ENCODE data around the gene CTNNA2.
A peak's percentile ranks its signal among the peaks of the same experiment; 100 is the strongest.

CTNNA2 gene

GRCh38 chr2:79611448-79612016 is 98.7 kb downstream of the CTNNA2 start:
- Histone ChIP-seq H3K23ac (ENCODE audit: low read length in 2 of 2) (no peak overlapping the region), H3K4me3 (ENCODE audit: insufficient read depth in 1 of 2, low read depth in 1 of 2, low read length in 2 of 2) (no peak overlapping the region), H2BK5ac (ENCODE audit: low read depth, low read length, poor library complexity, severe bottlenecking) (no peak overlapping the region), H3K4me1 (ENCODE audit: control insufficient read depth, insufficient read depth, low read depth, low read length) (no peaks in the 10 kb centered on the region), H2BK12ac (ENCODE audit: low read length in 2 of 2) (no peak overlapping the region), H3K14ac (ENCODE audit: low read length in 2 of 2) (no peak overlapping the region), H3K9me3 (ENCODE audit: control insufficient read depth, low read length) (no peaks in the 10 kb centered on the region), H2BK15ac (ENCODE audit: low read depth, poor library complexity, severe bottlenecking) (no peak overlapping the region), H2AK5ac (ENCODE audit: low read length, severe bottlenecking) (no peak overlapping the region), H3K4ac (ENCODE audit: low read depth in 1 of 2, low read length in 2 of 2) (no peak overlapping the region), H3K18ac (ENCODE audit: low read depth in 1 of 2, low read length in 2 of 2) (no peak overlapping the region), H2AFZ (ENCODE audit: low read depth, low read length) (no peak overlapping the region), H3K27ac (ENCODE audit: low read length, poor library complexity, severe bottlenecking) (no peak overlapping the region), H3K27me3 (ENCODE audit: control insufficient read depth in 1 of 2, insufficient read depth in 1 of 2, low read length in 2 of 2) (no peaks in the 10 kb centered on the region), H3K4me2 (ENCODE audit: low read length, poor library complexity, severe bottlenecking) (no peak overlapping the region), H4K8ac (ENCODE audit: low read length) (no peak overlapping the region), H3K9ac (ENCODE audit: low read length) (no peak overlapping the region), H4K91ac (ENCODE audit: low read length) (no peak overlapping the region), H3K79me1 (replicated peaks; ENCODE audit: low read length, poor library complexity, severe bottlenecking) (no peaks in the 10 kb centered on the region), H2BK120ac (ENCODE audit: low read depth, low read length) (no peak overlapping the region), H3K36me3 (ENCODE audit: control insufficient read depth in 1 of 2, insufficient read depth in 2 of 2, low read depth in 1 of 2, low read length in 2 of 2) (no peaks in the 10 kb centered on the region)
- DNase-seq = no peak
- 72% methylated on average over 6 of the region's 9 CpGs for WGBS

DNA sequence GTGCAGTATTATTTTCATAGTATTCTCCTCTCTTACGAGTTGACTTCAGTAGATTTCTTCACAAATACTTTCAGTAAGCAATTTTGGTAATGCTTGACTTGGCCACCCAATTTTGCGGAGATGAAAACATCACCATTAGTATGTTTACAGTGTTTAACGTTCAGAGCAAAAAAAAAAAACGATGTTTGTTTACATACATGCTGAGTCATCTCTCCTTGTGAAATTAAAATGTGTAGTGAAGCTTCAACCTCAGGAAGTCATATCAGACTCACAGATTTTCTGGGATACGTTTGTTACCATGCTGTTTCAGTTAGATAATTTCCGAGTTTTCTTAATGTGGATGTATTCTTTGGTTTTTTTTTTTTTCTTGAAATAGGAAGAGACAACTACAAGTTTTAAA is 100.1 kb downstream of the CTNNA2 start:
- H3K23ac ChIP-seq (ENCODE audit: low read length in 2 of 2) = no peak overlapping the region
- H3K4ac ChIP-seq (ENCODE audit: low read depth in 1 of 2, low read length in 2 of 2) = no peak overlapping the region
- H3K36me3 ChIP-seq (ENCODE audit: control insufficient read depth in 1 of 2, insufficient read depth in 2 of 2, low read depth in 1 of 2, low read length in 2 of 2) = no peaks in the 10 kb centered on the region
- no peak overlapping the region for H3K18ac ChIP-seq (ENCODE audit: low read depth in 1 of 2, low read length in 2 of 2)
- no peak overlapping the region for H2AFZ ChIP-seq (ENCODE audit: low read depth, low read length)
- H2BK120ac ChIP-seq (ENCODE audit: low read depth, low read length) = no peak overlapping the region
- H3K9ac ChIP-seq (ENCODE audit: low read length) = no peak overlapping the region
- H3K27ac ChIP-seq (ENCODE audit: low read length, poor library complexity, severe bottlenecking) = no peak overlapping the region
- no peak overlapping the region for H4K91ac ChIP-seq (ENCODE audit: low read length)
- H3K4me3 ChIP-seq (ENCODE audit: insufficient read depth in 1 of 2, low read depth in 1 of 2, low read length in 2 of 2) = no peak overlapping the region
- no peaks in the 10 kb centered on the region for H3K9me3 ChIP-seq (ENCODE audit: control insufficient read depth, low read length)
- no peak overlapping the region for H3K14ac ChIP-seq (ENCODE audit: low read length in 2 of 2)
- H3K27me3 ChIP-seq (ENCODE audit: control insufficient read depth in 1 of 2, insufficient read depth in 1 of 2, low read length in 2 of 2) = no peaks in the 10 kb centered on the region
- DNase-seq = peak; percentile 48
- H3K4me1 ChIP-seq (ENCODE audit: control insufficient read depth, insufficient read depth, low read depth, low read length) = no peaks in the 10 kb centered on the region
- no peak overlapping the region for H3K4me2 ChIP-seq (ENCODE audit: low read length, poor library complexity, severe bottlenecking)
- no peak overlapping the region for H2BK15ac ChIP-seq (ENCODE audit: low read depth, poor library complexity, severe bottlenecking)
- H2BK12ac ChIP-seq (ENCODE audit: low read length in 2 of 2) = no peak overlapping the region
- no peak overlapping the region for H2BK5ac ChIP-seq (ENCODE audit: low read depth, low read length, poor library complexity, severe bottlenecking)
- H4K8ac ChIP-seq (ENCODE audit: low read length) = no peak overlapping the region
- no peaks in the 10 kb centered on the region for H3K79me1 ChIP-seq (replicated peaks; ENCODE audit: low read length, poor library complexity, severe bottlenecking)
- WGBS = 35% methylated on average over 3 of the region's 6 CpGs
- H2AK5ac ChIP-seq (ENCODE audit: low read length, severe bottlenecking) = no peak overlapping the region

GRCh38 chr2:79619442-79619841 is 106.6 kb downstream of the CTNNA2 start:
- no peak overlapping the region for H2BK5ac ChIP-seq (ENCODE audit: low read depth, low read length, poor library complexity, severe bottlenecking)
- WGBS = 85% methylated on average over 5 of the region's 5 CpGs
- H2BK15ac ChIP-seq (ENCODE audit: low read depth, poor library complexity, severe bottlenecking) = no peak overlapping the region
- no peak overlapping the region for H2AK5ac ChIP-seq (ENCODE audit: low read length, severe bottlenecking)
- no peak overlapping the region for H3K23ac ChIP-seq (ENCODE audit: low read length in 2 of 2)
- no peak overlapping the region for H3K14ac ChIP-seq (ENCODE audit: low read length in 2 of 2)
- no peak overlapping the region for H2AFZ ChIP-seq (ENCODE audit: low read depth, low read length)
- no peak overlapping the region for H4K8ac ChIP-seq (ENCODE audit: low read length)
- no peaks in the 10 kb centered on the region for H3K4me1 ChIP-seq (ENCODE audit: control insufficient read depth, insufficient read depth, low read depth, low read length)
- H4K91ac ChIP-seq (ENCODE audit: low read length) = no peak overlapping the region
- no peaks in the 10 kb centered on the region for H3K9me3 ChIP-seq (ENCODE audit: control insufficient read depth, low read length)
- H3K4me3 ChIP-seq (ENCODE audit: insufficient read depth in 1 of 2, low read depth in 1 of 2, low read length in 2 of 2) = no peak overlapping the region
- H3K18ac ChIP-seq (ENCODE audit: low read depth in 1 of 2, low read length in 2 of 2) = no peak overlapping the region
- H2BK120ac ChIP-seq (ENCODE audit: low read depth, low read length) = no peak overlapping the region
- H3K4me2 ChIP-seq (ENCODE audit: low read length, poor library complexity, severe bottlenecking) = no peak overlapping the region
- no peaks in the 10 kb centered on the region for H3K79me1 ChIP-seq (replicated peaks; ENCODE audit: low read length, poor library complexity, severe bottlenecking)
- H3K27ac ChIP-seq (ENCODE audit: low read length, poor library complexity, severe bottlenecking) = no peak overlapping the region
- H2BK12ac ChIP-seq (ENCODE audit: low read length in 2 of 2) = no peak overlapping the region
- H3K4ac ChIP-seq (ENCODE audit: low read depth in 1 of 2, low read length in 2 of 2) = no peak overlapping the region
- H3K27me3 ChIP-seq (ENCODE audit: control insufficient read depth in 1 of 2, insufficient read depth in 1 of 2, low read length in 2 of 2) = no peaks in the 10 kb centered on the region
- no peaks in the 10 kb centered on the region for H3K36me3 ChIP-seq (ENCODE audit: control insufficient read depth in 1 of 2, insufficient read depth in 2 of 2, low read depth in 1 of 2, low read length in 2 of 2)
- H3K9ac ChIP-seq (ENCODE audit: low read length) = no peak overlapping the region
- no peak for DNase-seq

- Histone ChIP-seq H4K91ac (ENCODE audit: low read length) (no peak overlapping the region), H2BK15ac (ENCODE audit: low read depth, poor library complexity, severe bottlenecking) (no peak overlapping the region), H2AK5ac (ENCODE audit: low read length, severe bottlenecking) (no peak overlapping the region), H3K4me2 (ENCODE audit: low read length, poor library complexity, severe bottlenecking) (no peak overlapping the region), H2BK5ac (ENCODE audit: low read depth, low read length, poor library complexity, severe bottlenecking) (no peak overlapping the region), H4K8ac (ENCODE audit: low read length) (no peak overlapping the region), H3K23ac (ENCODE audit: low read length in 2 of 2) (no peak overlapping the region), H3K4me1 (ENCODE audit: control insufficient read depth, insufficient read depth, low read depth, low read length) (no peaks in the 10 kb centered on the region), H3K27ac (ENCODE audit: low read length, poor library complexity, severe bottlenecking) (no peak overlapping the region), H3K36me3 (ENCODE audit: control insufficient read depth in 1 of 2, insufficient read depth in 2 of 2, low read depth in 1 of 2, low read length in 2 of 2) (no peaks in the 10 kb centered on the region), H2BK120ac (ENCODE audit: low read depth, low read length) (no peak overlapping the region), H3K14ac (ENCODE audit: low read length in 2 of 2) (no peak overlapping the region), H2AFZ (ENCODE audit: low read depth, low read length) (no peak overlapping the region), H3K4ac (ENCODE audit: low read depth in 1 of 2, low read length in 2 of 2) (no peak overlapping the region), H3K4me3 (ENCODE audit: insufficient read depth in 1 of 2, low read depth in 1 of 2, low read length in 2 of 2) (no peak overlapping the region), H3K27me3 (ENCODE audit: control insufficient read depth in 1 of 2, insufficient read depth in 1 of 2, low read length in 2 of 2) (no peaks in the 10 kb centered on the region), H3K18ac (ENCODE audit: low read depth in 1 of 2, low read length in 2 of 2) (no peak overlapping the region), H3K9ac (ENCODE audit: low read length) (no peak overlapping the region), H2BK12ac (ENCODE audit: low read length in 2 of 2) (no peak overlapping the region), H3K79me1 (replicated peaks; ENCODE audit: low read length, poor library complexity, severe bottlenecking) (no peaks in the 10 kb centered on the region), H3K9me3 (ENCODE audit: control insufficient read depth, low read length) (no peaks in the 10 kb centered on the region)
- 81% methylated on average over 2 of the region's 2 CpGs for WGBS
- no peak for DNase-seq
Observed at GRCh38 chr2:79619976-79620375, 107.1 kb downstream of the CTNNA2 start.
